AG09319 (cell line): ENCODE measurements around the gene GYS1.

ENCODE experiments used
- DNase-seq: peaks from one replicate; pipeline ENCODE4 v3.0.0-alpha.2; 2010; ENCODE audit warnings: low read depth; ENCODE audit errors: extremely low read depth
- CTCF ChIP-seq: IDR thresholded peaks from 2 replicates; pipeline ENCODE4 v1.5.1; 2011; ENCODE audit warnings: low read depth, mild to moderate bottlenecking, inconsistent platforms, low read length, moderate library complexity

GYS1 gene

GRCh38 chr19:48965040-48965805 is 27.9 kb downstream of the GYS1 start, which contains the start of gene FTL:
TSS of gene FTL (plus strand) at chr19:48965309. CDS start at chr19:48965508, 199 bp downstream.
- peak; percentile 93 for DNase-seq
- no peak for TF ChIP-seq CTCF

- no peak for DNase-seq
- no peak for TF ChIP-seq CTCF
Measured at GRCh38 chr19:48964205-48965039, 28.7 kb downstream of the GYS1 start.

GRCh38 chr19:48963371-48964204 is 29.5 kb downstream of the GYS1 start:
- DNase-seq, result no peak
- no peak for TF ChIP-seq CTCF

DNA sequence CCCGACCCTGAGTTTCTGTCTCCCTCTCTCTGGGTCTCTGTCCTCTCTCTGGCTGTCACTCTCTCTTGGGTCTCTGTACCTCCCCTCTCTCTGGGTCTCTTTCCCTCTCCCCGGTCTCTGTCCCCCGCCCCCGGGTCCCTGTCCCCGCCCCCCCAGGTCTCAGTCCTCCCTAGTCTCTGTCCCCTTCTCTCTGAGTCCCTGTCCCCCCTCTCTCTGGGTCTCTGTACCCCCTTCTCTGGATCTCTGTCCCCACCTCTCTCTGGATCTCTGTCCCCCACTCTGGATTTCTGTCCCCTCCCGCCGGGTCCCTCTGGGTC is 30.3 kb downstream of the GYS1 start:
- no peak for DNase-seq
- no peak for TF ChIP-seq CTCF

DNA sequence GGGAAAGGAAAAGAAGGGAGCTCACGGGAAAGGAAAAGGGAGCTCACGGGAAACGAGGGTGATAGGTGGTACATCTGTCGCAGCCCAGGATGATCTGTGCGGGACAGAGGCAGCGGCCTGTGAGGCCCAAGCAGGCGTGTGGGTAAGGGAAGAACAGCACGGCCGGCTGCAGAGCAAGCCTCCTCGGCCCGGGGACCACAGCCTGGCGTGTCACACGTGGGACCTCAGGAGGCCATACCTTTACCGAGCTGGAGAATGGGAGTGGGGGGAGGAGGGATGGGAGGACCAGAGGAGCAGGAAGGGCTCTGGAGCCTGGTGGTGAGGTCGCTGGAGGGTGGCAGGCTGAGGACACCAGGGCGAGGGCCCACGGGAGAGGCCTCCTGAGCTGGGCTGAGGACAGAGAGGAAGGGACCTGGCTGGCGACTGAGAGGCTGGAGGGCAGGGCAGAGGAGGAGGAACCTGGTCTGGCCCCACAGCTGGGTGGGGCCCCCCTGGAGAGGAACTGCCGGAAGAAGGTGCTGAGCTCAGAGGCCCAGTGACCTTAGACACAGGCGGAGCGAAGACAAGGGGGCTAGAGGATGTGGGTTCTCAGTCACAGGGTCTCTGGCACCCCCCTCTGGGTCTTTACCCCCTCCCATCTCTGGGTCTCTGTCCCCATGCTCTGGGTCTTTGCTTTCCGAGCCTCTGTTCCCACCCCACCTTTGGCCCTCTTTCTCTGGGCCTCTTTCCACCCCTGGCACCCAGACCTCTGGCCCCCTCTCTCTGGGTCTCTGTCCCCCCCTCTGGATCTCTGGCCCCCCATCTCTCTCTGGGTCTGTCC is 30.9 kb downstream of the GYS1 start:
- no peak for DNase-seq
- TF ChIP-seq CTCF, result no peak

DNA sequence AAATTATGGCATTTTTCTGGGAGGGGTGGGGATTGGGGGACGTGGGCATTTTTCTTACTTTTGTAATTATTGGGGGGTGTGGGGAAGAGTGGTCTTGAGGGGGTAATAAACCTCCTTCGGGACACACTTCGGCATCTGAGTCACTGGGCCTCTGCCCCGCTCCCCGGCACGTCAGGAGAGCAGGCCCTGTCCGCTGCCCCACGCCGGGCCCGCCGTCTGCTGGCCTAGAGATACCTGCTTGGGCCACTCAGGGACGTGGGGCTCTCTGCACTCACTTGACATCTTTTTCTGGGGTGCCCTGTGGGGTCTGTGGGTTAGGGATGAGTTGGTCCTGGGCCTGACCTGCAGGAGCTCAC is 31.5 kb downstream of the GYS1 start:
- no peak for DNase-seq
- no peak for TF ChIP-seq CTCF
